ENCODE data around the gene ALKBH5. TPM values are rescaled to one million over a fixed set of nuclear protein-coding genes. Genes with fewer than 3 reads are reported as not detected.

ALKBH5 gene
- total and polyA plus RNA-seq, 2 donors (not counting 1 experiment from before 2014, with no cell fraction given): 70.3 to 103 TPM

GRCh38 chr17:18238299-18238698 is 54.7 kb downstream of the ALKBH5 start:
- no peaks in the 10 kb centered on the region for H4K20me1 ChIP-seq (ENCODE audit: control insufficient read depth, extremely low read depth, insufficient read depth, low read length)
- H3K4me2 ChIP-seq (ENCODE audit: extremely low read depth, insufficient read depth, low read length): no peak overlapping the region
- no peak overlapping the region for H3K4me3 ChIP-seq (replicated peaks in 1 of 4; ENCODE audit: control extremely low read depth in 1 of 4, insufficient read depth in 1 of 4, low read depth in 3 of 4, low read length in 4 of 4)
- H3K27ac ChIP-seq (ENCODE audit: insufficient read depth, low read length): no peak overlapping the region
- H3K9me3 ChIP-seq (ENCODE audit: control insufficient read depth, insufficient read depth, low read depth, low read length): no peaks in the 10 kb centered on the region
- H3K9ac ChIP-seq (ENCODE audit: insufficient read depth, low read length): no peak overlapping the region
- no peaks in the 10 kb centered on the region for H3K4me1 ChIP-seq (ENCODE audit: control insufficient read depth, extremely low read depth, insufficient read depth, low read length)
- H3K27me3 ChIP-seq (ENCODE audit: control insufficient read depth, insufficient read depth, low read length): no peaks in the 10 kb centered on the region
- no peak for DNase-seq (ENCODE audit: low read depth in 2 of 2)
- TF ChIP-seq EZH2 (IDR thresholded peaks at IDR 0.05; ENCODE audit: low read length, missing control alignments): no peak
- TF ChIP-seq, protein P1, sequence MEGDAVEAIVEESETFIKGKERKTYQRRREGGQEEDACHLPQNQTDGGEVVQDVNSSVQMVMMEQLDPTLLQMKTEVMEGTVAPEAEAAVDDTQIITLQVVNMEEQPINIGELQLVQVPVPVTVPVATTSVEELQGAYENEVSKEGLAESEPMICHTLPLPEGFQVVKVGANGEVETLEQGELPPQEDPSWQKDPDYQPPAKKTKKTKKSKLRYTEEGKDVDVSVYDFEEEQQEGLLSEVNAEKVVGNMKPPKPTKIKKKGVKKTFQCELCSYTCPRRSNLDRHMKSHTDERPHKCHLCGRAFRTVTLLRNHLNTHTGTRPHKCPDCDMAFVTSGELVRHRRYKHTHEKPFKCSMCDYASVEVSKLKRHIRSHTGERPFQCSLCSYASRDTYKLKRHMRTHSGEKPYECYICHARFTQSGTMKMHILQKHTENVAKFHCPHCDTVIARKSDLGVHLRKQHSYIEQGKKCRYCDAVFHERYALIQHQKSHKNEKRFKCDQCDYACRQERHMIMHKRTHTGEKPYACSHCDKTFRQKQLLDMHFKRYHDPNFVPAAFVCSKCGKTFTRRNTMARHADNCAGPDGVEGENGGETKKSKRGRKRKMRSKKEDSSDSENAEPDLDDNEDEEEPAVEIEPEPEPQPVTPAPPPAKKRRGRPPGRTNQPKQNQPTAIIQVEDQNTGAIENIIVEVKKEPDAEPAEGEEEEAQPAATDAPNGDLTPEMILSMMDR (conservative IDR thresholded peaks at IDR 0.05 in 1 of 2, IDR thresholded peaks at IDR 0.05 in 1 of 2; ENCODE audit: low read depth in 1 of 2, low read length in 2 of 2): no peak
- no peak overlapping the region for H2AFZ ChIP-seq (ENCODE audit: low read length)
- no peaks in the 10 kb centered on the region for H3K79me2 ChIP-seq (ENCODE audit: control insufficient read depth, insufficient read depth, low read length)
- H3K36me3 ChIP-seq (ENCODE audit: control insufficient read depth, insufficient read depth, low read length): peaks cover 24% of the 10 kb centered on the region

DNA sequence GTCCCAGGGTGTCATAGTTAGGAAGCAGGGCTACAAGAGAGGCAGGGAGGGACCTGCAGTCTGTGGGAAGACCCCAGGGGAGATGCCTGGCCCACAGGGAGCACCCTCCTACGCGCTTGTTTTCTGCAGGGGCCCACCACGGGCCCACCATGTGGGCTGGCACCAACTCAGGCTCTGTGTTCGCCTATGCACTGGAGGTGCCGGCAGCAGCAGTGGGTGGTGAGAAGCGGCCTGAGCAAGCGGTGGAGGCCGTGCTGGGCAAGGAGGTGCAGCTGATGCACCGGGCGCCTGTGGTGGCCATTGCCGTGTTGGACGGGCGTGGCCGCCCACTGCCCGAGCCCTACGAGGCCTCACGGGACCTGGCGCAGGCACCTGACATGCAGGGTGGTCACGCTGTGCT is 56.8 kb downstream of the ALKBH5 start:
- Histone ChIP-seq H3K9ac (ENCODE audit: insufficient read depth, low read length) (no peak overlapping the region), H3K27me3 (ENCODE audit: control insufficient read depth, insufficient read depth, low read length) (no peaks in the 10 kb centered on the region), H3K4me3 (replicated peaks in 1 of 4; ENCODE audit: control extremely low read depth in 1 of 4, insufficient read depth in 1 of 4, low read depth in 3 of 4, low read length in 4 of 4) (no peak overlapping the region), H3K36me3 (ENCODE audit: control insufficient read depth, insufficient read depth, low read length) (peaks cover 27% of the 10 kb centered on the region), H3K27ac (ENCODE audit: insufficient read depth, low read length) (no peak overlapping the region), H3K9me3 (ENCODE audit: control insufficient read depth, insufficient read depth, low read depth, low read length) (no peaks in the 10 kb centered on the region), H3K79me2 (ENCODE audit: control insufficient read depth, insufficient read depth, low read length) (no peaks in the 10 kb centered on the region), H3K4me1 (ENCODE audit: control insufficient read depth, extremely low read depth, insufficient read depth, low read length) (no peaks in the 10 kb centered on the region), H4K20me1 (ENCODE audit: control insufficient read depth, extremely low read depth, insufficient read depth, low read length) (no peaks in the 10 kb centered on the region), H3K4me2 (ENCODE audit: extremely low read depth, insufficient read depth, low read length) (no peak overlapping the region), H2AFZ (ENCODE audit: low read length) (no peak overlapping the region)
- TF ChIP-seq, protein P1 (conservative IDR thresholded peaks at IDR 0.05 in 1 of 2, IDR thresholded peaks at IDR 0.05 in 1 of 2; ENCODE audit: low read depth in 1 of 2, low read length in 2 of 2): no peak
- DNase-seq (ENCODE audit: low read depth in 2 of 2): no peak

DNA sequence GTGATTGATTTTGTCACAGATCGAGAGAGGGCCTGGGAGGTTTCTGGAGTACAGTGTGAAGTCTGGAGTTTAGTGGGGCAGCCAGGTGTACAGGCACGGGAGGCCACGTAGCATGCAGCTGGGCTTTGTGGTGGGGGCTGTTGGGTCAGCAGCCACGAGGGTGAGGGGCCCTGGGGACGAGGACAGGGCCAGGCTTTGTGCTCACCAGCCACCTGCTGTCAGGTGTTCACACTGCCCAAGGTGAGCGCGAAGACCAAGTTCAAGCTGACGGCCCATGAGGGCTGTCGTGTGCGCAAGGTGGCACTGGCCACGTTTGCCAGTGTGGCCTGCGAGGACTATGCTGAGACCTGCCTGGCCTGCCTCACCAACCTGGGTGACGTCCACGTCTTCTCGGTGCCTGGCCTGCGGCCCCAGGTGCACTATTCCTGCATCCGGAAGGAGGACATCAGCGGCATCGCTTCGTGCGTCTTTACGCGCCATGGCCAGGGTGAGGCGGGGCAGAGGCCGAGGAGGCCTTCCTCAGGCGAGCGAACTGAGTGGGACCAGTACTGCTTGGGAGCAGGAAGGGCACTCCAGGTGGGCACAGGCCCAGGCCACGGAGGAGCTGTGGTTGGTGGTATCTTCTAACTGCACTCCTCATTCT is 57.7 kb downstream of the ALKBH5 start:
- no peak for DNase-seq (ENCODE audit: low read depth in 2 of 2)
- H3K4me1 ChIP-seq (ENCODE audit: control insufficient read depth, extremely low read depth, insufficient read depth, low read length): no peaks in the 10 kb centered on the region
- H3K9me3 ChIP-seq (ENCODE audit: control insufficient read depth, insufficient read depth, low read depth, low read length): no peaks in the 10 kb centered on the region
- no peak overlapping the region for H2AFZ ChIP-seq (ENCODE audit: low read length)
- H3K4me3 ChIP-seq (replicated peaks in 1 of 4; ENCODE audit: control extremely low read depth in 1 of 4, insufficient read depth in 1 of 4, low read depth in 3 of 4, low read length in 4 of 4): no peak overlapping the region
- no peaks in the 10 kb centered on the region for H3K27me3 ChIP-seq (ENCODE audit: control insufficient read depth, insufficient read depth, low read length)
- H3K79me2 ChIP-seq (ENCODE audit: control insufficient read depth, insufficient read depth, low read length): no peaks in the 10 kb centered on the region
- H3K4me2 ChIP-seq (ENCODE audit: extremely low read depth, insufficient read depth, low read length): no peak overlapping the region
- no peak overlapping the region for H3K9ac ChIP-seq (ENCODE audit: insufficient read depth, low read length)
- peaks cover 32% of the 10 kb centered on the region for H3K36me3 ChIP-seq (ENCODE audit: control insufficient read depth, insufficient read depth, low read length)
- H4K20me1 ChIP-seq (ENCODE audit: control insufficient read depth, extremely low read depth, insufficient read depth, low read length): no peaks in the 10 kb centered on the region
- no peak overlapping the region for H3K27ac ChIP-seq (ENCODE audit: insufficient read depth, low read length)
- TF ChIP-seq EZH2 (IDR thresholded peaks at IDR 0.05; ENCODE audit: low read length, missing control alignments): no peak
- TF ChIP-seq, protein P1 (conservative IDR thresholded peaks at IDR 0.05 in 1 of 2, IDR thresholded peaks at IDR 0.05 in 1 of 2; ENCODE audit: low read depth in 1 of 2, low read length in 2 of 2): no peak
